SH-SY5Y (cell line): ENCODE results near the gene RPUSD4.

Experiments
- GATA2 ChIP-seq: IDR thresholded peaks from 2 replicates; pipeline ENCODE4 v1.6.1; 2011; ENCODE audit warnings: mild to moderate bottlenecking, low read depth, low read length
- GATA3 ChIP-seq: IDR thresholded peaks from 2 replicates; pipeline ENCODE4 v1.6.1; 2011; ENCODE audit warnings: low read depth, mild to moderate bottlenecking, low read length, moderate library complexity

DNA sequence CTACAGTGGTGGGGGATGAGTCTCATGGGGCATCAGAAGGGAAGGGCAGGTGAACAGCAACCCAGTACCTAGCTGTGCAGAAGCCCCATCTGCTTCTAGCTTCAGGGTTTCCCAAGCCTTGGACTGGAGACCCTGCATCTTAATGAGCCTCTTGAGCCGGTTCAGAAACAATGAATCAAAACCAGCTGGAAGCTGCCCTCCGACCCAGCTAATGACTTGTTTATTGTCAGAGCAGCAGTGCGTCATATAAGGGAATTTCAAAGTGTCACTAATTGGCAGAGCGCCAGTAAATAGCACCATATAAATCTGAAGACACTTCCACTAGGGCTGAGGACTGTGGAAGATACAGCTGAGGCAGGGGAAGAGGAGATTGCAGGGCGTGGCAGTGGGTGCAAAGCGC lies 57.5 kb downstream of the RPUSD4 start:
- TF ChIP-seq GATA3, result no peak
- TF ChIP-seq GATA2, result no peak
